ENCODE data around the gene ADRA2C. TPM values are rescaled to one million over a fixed set of nuclear protein-coding genes. Genes with fewer than 3 reads are reported as not detected.

ADRA2C gene
- 1 to 10 TPM; 1.6 to 6.9 (median 3.5) TPM for total RNA-seq

DNA sequence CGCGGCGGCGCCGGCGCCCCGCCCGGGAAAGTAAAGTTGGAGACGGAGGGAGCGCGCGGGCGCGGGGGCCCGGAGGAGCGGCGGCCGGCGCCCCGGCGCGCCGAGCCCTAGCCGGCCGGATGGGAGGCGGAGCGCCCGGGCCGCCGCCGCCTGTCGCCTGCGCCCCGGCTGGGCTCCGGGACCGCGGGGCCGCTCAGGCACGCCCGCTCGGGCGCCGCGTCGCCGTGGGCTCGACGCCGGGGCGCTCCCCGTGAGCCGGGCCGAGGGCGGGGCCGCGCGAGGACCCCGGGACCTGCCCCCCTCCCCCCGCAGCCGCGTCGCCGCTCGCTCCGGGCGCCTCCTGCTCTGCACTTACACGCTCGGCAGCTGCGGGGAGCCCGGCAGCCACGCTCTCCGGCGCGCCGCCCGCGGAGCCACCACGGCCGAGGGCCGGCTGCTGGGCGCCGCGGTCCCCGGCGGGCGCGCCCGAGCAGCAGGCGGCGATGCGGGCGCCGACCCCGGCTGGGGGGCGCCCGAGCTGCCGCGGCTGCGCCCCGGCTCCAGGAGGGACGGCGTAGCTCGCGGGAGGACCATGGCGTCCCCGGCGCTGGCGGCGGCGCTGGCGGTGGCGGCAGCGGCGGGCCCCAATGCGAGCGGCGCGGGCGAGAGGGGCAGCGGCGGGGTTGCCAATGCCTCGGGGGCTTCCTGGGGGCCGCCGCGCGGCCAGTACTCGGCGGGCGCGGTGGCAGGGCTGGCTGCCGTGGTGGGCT lies at the start of gene ADRA2C:
Gene ADRA2C (plus strand): TSS at position 350 of the 749 bp plus-strand sequence. CDS start 222 bp downstream, at position 572.
- Histone ChIP-seq H3K27ac (peak within 1 kb of the TSS in 1 of 2 donors; percentile 12), H3K36me3 (no peaks in the 10 kb centered on the region), H3K27me3 (peaks cover 0 to 53% of the 10 kb centered on the region in 2 donors), H3K9me3 (no peaks in the 10 kb centered on the region), H3K4me3 (peak within 1 kb of the TSS; percentile 32 to 60 (median 46)), H3K4me1 (no peaks in the 10 kb centered on the region)
- no peak for DNase-seq (ENCODE audit: low spot score in 2 of 2)
- TF ChIP-seq, protein P1, sequence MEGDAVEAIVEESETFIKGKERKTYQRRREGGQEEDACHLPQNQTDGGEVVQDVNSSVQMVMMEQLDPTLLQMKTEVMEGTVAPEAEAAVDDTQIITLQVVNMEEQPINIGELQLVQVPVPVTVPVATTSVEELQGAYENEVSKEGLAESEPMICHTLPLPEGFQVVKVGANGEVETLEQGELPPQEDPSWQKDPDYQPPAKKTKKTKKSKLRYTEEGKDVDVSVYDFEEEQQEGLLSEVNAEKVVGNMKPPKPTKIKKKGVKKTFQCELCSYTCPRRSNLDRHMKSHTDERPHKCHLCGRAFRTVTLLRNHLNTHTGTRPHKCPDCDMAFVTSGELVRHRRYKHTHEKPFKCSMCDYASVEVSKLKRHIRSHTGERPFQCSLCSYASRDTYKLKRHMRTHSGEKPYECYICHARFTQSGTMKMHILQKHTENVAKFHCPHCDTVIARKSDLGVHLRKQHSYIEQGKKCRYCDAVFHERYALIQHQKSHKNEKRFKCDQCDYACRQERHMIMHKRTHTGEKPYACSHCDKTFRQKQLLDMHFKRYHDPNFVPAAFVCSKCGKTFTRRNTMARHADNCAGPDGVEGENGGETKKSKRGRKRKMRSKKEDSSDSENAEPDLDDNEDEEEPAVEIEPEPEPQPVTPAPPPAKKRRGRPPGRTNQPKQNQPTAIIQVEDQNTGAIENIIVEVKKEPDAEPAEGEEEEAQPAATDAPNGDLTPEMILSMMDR (IDR thresholded peaks at IDR 0.05): no peak
- no peak for TF ChIP-seq POLR2AphosphoS5 (IDR thresholded peaks at IDR 0.05)
- TF ChIP-seq POLR2A (IDR thresholded peaks at IDR 0.05): no peak
- intact Hi-C loops (cut with DNase I; ENCODE audit: low total_unique reads): no loop called here

DNA sequence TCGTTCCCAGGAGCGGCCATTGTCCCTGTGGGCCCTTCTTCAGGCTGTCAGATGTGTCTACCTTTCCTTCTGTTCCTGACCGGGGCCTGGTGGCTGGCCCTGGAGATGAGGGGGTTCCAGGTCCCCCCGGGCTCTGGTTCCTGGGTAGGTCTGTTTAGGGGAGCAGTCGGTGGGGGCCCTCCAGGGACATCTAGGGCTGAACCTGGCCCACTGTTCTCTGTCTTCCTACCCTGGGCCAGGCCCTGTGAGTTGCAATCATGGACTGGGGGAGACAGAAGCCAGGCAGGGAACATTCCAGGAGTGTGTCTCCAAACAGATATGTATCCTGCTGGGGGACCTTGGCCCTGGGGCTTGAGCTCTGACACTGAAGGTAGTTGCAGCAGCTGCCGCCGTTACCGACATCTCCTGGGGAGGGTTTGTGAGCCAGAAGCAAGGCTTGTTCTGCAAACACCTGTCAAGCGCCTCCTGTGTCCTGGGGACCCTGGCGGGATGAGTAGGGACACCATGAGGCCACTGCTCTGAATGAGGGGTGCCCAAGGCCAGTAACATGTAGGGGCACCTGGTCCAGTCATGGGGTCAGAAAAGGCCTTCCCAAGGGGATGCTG lies 49.5 kb upstream of the ADRA2C start:
- intact Hi-C loops (cut with DNase I; ENCODE audit: low total_unique reads): no loop called here
- H3K4me3 ChIP-seq: no peak overlapping the region
- no peak for TF ChIP-seq POLR2AphosphoS5 (IDR thresholded peaks at IDR 0.05)
- no peak for TF ChIP-seq POLR2A (IDR thresholded peaks at IDR 0.05)
- TF ChIP-seq, protein P1 (IDR thresholded peaks at IDR 0.05): no peak
- H3K9me3 ChIP-seq: peaks cover 0 to 10% of the 10 kb centered on the region in 2 donors
- H3K27ac ChIP-seq: no peak overlapping the region
- no peaks in the 10 kb centered on the region for H3K36me3 ChIP-seq
- no peaks in the 10 kb centered on the region for H3K4me1 ChIP-seq
- peaks cover 0 to 57% of the 10 kb centered on the region in 2 donors for H3K27me3 ChIP-seq
- no peak for DNase-seq (ENCODE audit: low spot score in 2 of 2)

DNA sequence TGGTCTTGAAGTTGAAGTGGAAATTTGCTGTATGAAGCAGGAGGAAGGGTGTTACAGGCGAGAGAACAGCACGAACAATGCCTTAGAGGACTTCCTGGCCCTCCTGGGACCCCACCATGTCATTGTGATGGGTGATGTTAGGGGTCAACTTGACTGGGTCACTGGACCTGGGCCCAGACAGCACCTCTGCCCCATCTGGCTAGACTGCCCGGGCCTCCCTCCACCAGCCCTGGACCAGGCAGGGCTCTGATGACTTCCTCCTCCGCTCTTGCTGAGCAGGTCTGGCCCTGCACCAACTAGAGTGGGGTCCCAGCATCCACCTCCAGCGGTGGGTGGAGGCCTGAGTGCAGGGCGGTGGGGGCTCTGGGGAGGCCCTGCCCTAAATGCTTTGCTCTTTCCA lies 48.9 kb upstream of the ADRA2C start:
- Histone ChIP-seq H3K27ac (no peak overlapping the region), H3K4me1 (no peaks in the 10 kb centered on the region), H3K36me3 (no peaks in the 10 kb centered on the region), H3K4me3 (no peak overlapping the region), H3K27me3 (peaks cover 0 to 60% of the 10 kb centered on the region in 2 donors), H3K9me3 (peaks cover 0 to 10% of the 10 kb centered on the region in 2 donors)
- intact Hi-C loops (cut with DNase I; ENCODE audit: low total_unique reads): no loop called here
- no peak for DNase-seq (ENCODE audit: low spot score in 2 of 2)
- TF ChIP-seq POLR2AphosphoS5 (IDR thresholded peaks at IDR 0.05) (no peak), POLR2A (IDR thresholded peaks at IDR 0.05) (no peak)
- TF ChIP-seq, protein P1 (IDR thresholded peaks at IDR 0.05): no peak

DNA sequence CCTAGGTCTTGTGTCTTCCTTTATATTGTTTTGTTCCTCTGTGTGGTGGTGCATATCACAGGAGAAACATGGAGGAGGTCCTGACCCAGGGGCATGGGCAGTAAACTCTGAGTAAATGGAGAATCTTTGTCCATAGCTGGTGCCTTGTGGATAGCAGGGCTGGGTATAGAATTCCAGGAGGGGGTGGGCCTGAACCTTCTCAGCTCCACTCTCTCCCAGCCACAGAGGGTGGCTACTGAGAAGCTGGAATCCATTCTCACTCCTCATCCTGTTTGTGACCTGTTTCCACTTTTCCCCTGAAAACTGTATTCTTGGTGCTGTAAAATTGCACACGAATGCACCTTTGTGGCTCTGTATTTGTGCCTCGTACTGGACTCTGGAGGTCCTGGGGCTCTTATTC lies 47.7 kb upstream of the ADRA2C start:
- Histone ChIP-seq H3K27me3 (peaks cover 0 to 72% of the 10 kb centered on the region in 2 donors), H3K9me3 (peaks cover 0 to 10% of the 10 kb centered on the region in 2 donors), H3K27ac (no peak overlapping the region), H3K4me3 (no peak overlapping the region), H3K4me1 (no peaks in the 10 kb centered on the region), H3K36me3 (no peaks in the 10 kb centered on the region)
- TF ChIP-seq POLR2AphosphoS5 (IDR thresholded peaks at IDR 0.05): no peak
- TF ChIP-seq, protein P1 (IDR thresholded peaks at IDR 0.05): no peak
- TF ChIP-seq POLR2A (IDR thresholded peaks at IDR 0.05): no peak
- intact Hi-C loops (cut with DNase I; ENCODE audit: low total_unique reads): no loop called here
- no peak for DNase-seq (ENCODE audit: low spot score in 2 of 2)

DNA sequence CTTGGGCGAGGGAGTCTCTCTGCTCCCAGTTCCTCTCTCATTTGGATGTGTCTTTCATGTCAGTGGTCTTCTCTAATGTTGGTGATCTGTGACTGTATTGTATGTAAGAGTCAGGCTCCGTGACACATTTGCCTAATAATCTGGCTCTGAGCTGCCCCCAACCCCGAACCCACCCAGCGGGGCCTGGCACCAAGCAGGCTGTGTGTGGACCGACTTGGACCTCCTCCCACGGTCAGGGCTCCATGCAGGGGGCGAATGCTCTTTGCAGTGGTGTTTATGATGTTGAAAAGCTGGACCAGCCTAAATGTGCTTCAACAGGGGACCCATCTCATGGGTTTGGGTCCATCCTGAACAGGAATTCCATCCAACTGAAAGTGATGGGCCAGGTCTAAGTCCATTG lies 47.0 kb upstream of the ADRA2C start:
- H3K36me3 ChIP-seq: no peaks in the 10 kb centered on the region
- no peaks in the 10 kb centered on the region for H3K4me1 ChIP-seq
- peaks cover 0 to 79% of the 10 kb centered on the region in 2 donors for H3K27me3 ChIP-seq
- no peak for DNase-seq (ENCODE audit: low spot score in 2 of 2)
- TF ChIP-seq, protein P1 (IDR thresholded peaks at IDR 0.05): no peak
- TF ChIP-seq POLR2AphosphoS5 (IDR thresholded peaks at IDR 0.05): no peak
- TF ChIP-seq POLR2A (IDR thresholded peaks at IDR 0.05): no peak
- no peak overlapping the region for H3K4me3 ChIP-seq
- H3K27ac ChIP-seq: no peak overlapping the region
- H3K9me3 ChIP-seq: peaks cover 0 to 10% of the 10 kb centered on the region in 2 donors
- intact Hi-C loops (cut with DNase I; ENCODE audit: low total_unique reads): no loop called here
